Glutamatergic neuron (in vitro differentiated cells): ENCODE results near the gene ATP8B4. TPM values are rescaled to one million over a fixed set of nuclear protein-coding genes. Genes with fewer than 3 reads are reported as not detected.

ENCODE experiments used
- DNase-seq: peaks from one replicate; pipeline ENCODE4 v3.0.0; 2022
- H3K27ac Mint-ChIP-seq: one replicate; pipeline ENCODE4 v1.8.0; 2020; ENCODE audit warnings: mild to moderate bottlenecking, mixed read lengths, inconsistent platforms; ENCODE audit not compliant: unreplicated experiment
- H3K27me3 Mint-ChIP-seq: one replicate; pipeline ENCODE4 v1.8.0; 2020; ENCODE audit warnings: mild to moderate bottlenecking, moderate library complexity, mixed read lengths, inconsistent platforms; ENCODE audit not compliant: unreplicated experiment
- H3K36me3 Mint-ChIP-seq: one replicate; pipeline ENCODE4 v1.8.0; 2020; ENCODE audit warnings: mild to moderate bottlenecking, mixed read lengths, inconsistent platforms; ENCODE audit not compliant: unreplicated experiment
- H3K4me1 Mint-ChIP-seq: one replicate; pipeline ENCODE4 v1.8.0; 2020; ENCODE audit warnings: mild to moderate bottlenecking, low read depth, mixed read lengths, inconsistent platforms; ENCODE audit not compliant: unreplicated experiment
- H3K4me3 Mint-ChIP-seq: one replicate; pipeline ENCODE4 v1.8.0; 2020; ENCODE audit warnings: mild to moderate bottlenecking, mixed read lengths, inconsistent platforms; ENCODE audit not compliant: unreplicated experiment
- H3K9me3 Mint-ChIP-seq: one replicate; pipeline ENCODE4 v1.8.0; 2020; ENCODE audit warnings: mild to moderate bottlenecking, moderate library complexity, mixed read lengths, inconsistent platforms; ENCODE audit not compliant: unreplicated experiment
- total RNA-seq: library from RNA; stranded (reverse); fragmentation: NEBNext Ultra II Directional; extraction: Animal tissue kit (Norgen Biotek cat#: 25700); gene quantifications from one replicate; pipeline ENCODE4 v1.2.1, GENCODE V29; 2021; ENCODE audit not compliant: unreplicated experiment
- TF ChIP-seq, protein P1 (sequence below): fragments of 200-600 bp; sonication (generic); IDR thresholded peaks from one replicate; pipeline ENCODE4 v1.5.0; 2021; ENCODE audit not compliant: partially characterized antibody, unreplicated experiment

ATP8B4 gene
- total RNA-seq, 1 donor from 2014 or later, result not detected

- no peaks in the 10 kb centered on the region for H3K9me3 Mint-ChIP-seq
- H3K4me1 Mint-ChIP-seq, result no peaks in the 10 kb centered on the region
- H3K36me3 Mint-ChIP-seq, result no peaks in the 10 kb centered on the region
- no peaks in the 10 kb centered on the region for H3K27me3 Mint-ChIP-seq
- DNase-seq, result no peak
- H3K4me3 Mint-ChIP-seq, result no peak overlapping the region
- TF ChIP-seq, protein P1, sequence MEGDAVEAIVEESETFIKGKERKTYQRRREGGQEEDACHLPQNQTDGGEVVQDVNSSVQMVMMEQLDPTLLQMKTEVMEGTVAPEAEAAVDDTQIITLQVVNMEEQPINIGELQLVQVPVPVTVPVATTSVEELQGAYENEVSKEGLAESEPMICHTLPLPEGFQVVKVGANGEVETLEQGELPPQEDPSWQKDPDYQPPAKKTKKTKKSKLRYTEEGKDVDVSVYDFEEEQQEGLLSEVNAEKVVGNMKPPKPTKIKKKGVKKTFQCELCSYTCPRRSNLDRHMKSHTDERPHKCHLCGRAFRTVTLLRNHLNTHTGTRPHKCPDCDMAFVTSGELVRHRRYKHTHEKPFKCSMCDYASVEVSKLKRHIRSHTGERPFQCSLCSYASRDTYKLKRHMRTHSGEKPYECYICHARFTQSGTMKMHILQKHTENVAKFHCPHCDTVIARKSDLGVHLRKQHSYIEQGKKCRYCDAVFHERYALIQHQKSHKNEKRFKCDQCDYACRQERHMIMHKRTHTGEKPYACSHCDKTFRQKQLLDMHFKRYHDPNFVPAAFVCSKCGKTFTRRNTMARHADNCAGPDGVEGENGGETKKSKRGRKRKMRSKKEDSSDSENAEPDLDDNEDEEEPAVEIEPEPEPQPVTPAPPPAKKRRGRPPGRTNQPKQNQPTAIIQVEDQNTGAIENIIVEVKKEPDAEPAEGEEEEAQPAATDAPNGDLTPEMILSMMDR, result no peak
- H3K27ac Mint-ChIP-seq, result no peak overlapping the region
These were observed 127.4 kb downstream of the ATP8B4 start for GRCh38 chr15:49991587-49991986.

- Mint-ChIP-seq H3K36me3 (no peaks in the 10 kb centered on the region), H3K27me3 (no peaks in the 10 kb centered on the region), H3K4me1 (no peaks in the 10 kb centered on the region), H3K4me3 (no peak overlapping the region), H3K9me3 (no peaks in the 10 kb centered on the region), H3K27ac (no peak overlapping the region)
- no peak for DNase-seq
- TF ChIP-seq, protein P1, result no peak
These were observed 128.0 kb downstream of the ATP8B4 start for GRCh38 chr15:49990835-49991545.

GRCh38 chr15:49989498-49989897 lies 129.5 kb downstream of the ATP8B4 start:
- Mint-ChIP-seq H3K9me3 (no peaks in the 10 kb centered on the region), H3K4me3 (no peak overlapping the region), H3K27ac (no peak overlapping the region), H3K36me3 (no peaks in the 10 kb centered on the region), H3K4me1 (no peaks in the 10 kb centered on the region), H3K27me3 (no peaks in the 10 kb centered on the region)
- DNase-seq, result no peak
- TF ChIP-seq, protein P1, result no peak

DNA sequence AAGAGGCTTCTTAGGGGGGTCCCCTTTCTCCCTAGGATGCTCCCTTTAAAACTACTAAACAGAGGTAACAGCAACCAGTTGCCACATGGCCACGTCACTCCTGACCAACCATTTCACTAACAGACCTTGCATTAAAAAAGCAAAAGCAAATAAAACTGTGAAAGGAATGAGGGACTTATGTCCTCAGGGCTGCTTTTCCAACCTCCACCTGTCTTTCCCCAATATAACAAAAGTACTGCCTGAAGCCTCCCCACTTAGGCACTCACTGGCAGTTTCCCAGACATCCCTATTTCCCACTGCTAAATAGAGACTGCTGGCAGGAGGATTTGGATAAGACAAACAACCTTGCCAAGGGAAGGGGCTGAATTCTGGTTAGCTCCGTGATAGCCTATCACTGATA lies 130.3 kb downstream of the ATP8B4 start:
- DNase-seq, result no peak
- Mint-ChIP-seq H3K27me3 (no peaks in the 10 kb centered on the region), H3K4me1 (no peaks in the 10 kb centered on the region), H3K9me3 (no peaks in the 10 kb centered on the region), H3K27ac (no peak overlapping the region), H3K4me3 (no peak overlapping the region), H3K36me3 (no peaks in the 10 kb centered on the region)
- TF ChIP-seq, protein P1, result no peak

DNA sequence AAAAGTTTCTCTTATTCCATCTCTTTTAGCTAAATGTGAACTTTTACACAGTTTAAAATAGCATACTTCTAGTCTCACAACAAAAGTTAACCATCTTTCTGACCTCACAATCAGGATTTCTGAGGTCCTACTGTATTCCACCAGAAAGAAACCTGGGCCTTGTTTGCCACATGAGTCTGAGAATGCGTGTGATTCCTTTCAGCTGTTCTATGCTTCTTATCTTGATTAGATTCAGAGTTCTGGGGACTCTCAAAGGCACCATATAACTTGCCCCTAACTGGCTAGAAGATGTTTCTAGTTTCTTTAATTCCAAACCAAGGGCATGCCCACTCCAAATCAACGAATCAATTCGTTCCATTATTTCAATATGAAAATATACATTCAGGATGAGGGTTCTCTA lies 131.1 kb downstream of the ATP8B4 start:
- TF ChIP-seq, protein P1, result no peak
- no peak for DNase-seq
- no peaks in the 10 kb centered on the region for H3K4me1 Mint-ChIP-seq
- H3K27me3 Mint-ChIP-seq, result no peaks in the 10 kb centered on the region
- H3K27ac Mint-ChIP-seq, result no peak overlapping the region
- H3K9me3 Mint-ChIP-seq, result peaks cover 1% of the 10 kb centered on the region
- no peaks in the 10 kb centered on the region for H3K36me3 Mint-ChIP-seq
- H3K4me3 Mint-ChIP-seq, result no peak overlapping the region
